HG03520 (cell line): Measurements from ENCODE around the gene AKNA.

Source experiments
- ATAC-seq: cut with Tn5 transposase; IDR thresholded peaks from one replicate; pipeline ENCODE4 v1.9.1; 2021; ENCODE audit warnings: mild to moderate bottlenecking, moderate library complexity; ENCODE audit not compliant: unreplicated experiment

Gene AKNA

DNA sequence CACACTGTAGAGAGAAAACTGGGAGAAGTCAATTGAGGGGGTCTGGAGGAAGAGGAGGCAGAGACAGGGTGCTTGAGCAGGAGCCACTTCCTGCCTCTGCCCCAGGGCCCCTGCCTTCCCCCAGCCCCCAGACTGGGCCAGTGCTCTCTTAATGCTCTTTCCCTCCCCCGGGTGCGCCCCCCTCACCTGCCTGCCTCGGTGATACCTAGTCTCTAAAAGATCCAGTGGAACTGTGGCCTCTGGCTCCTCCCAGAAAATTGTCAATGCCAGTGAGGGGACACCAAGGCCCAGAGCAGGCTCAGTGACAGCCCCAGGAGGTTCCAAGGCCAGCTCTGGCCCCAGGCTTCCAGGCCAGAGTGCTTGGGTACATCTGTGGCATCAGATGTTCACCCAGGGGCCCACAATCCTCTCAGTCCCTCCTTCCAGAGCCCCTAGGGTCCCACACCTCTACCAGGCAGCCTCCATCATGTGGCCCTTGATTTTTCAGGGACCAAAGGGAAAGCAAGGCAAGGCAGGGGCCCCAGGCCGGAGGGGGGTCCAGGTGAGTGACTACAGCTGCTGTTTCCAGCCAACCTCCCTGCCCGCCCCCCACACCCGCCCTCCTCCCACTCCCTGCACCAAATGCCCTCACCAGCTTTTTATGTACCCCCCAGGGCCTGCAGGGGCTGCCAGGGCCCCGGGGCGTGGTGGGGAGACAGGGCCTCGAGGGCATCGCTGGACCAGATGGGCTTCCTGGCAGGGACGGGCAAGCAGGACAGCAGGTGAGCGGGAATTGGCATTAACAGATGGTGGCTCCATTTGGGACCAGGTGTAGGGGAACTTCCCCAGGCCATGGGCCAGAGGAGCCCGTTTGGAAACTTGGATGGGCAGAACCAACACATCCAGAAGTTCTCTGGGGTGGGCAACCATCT, 98.0 kb downstream of the AKNA start:
- ATAC-seq: no peak

DNA sequence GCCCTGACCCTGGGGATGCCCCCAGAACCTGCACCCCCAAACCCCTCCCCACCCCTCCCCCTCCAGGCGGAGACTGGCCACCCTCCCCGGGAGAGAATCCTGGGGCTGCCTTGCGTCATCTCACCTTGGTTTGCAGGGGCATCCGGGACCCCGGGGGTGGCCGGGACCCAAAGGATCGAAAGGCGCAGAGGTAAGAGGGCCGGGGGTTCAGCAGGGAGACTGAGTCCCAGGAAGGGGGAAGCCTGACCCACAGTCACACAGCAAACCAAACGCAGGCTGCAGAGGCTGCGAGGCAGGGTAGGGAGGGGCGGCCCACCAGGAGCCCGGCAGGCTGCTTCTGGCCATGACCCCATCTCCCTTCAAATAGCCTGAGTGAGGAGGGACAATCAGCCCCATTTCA, 98.7 kb downstream of the AKNA start:
- ATAC-seq: no peak

DNA sequence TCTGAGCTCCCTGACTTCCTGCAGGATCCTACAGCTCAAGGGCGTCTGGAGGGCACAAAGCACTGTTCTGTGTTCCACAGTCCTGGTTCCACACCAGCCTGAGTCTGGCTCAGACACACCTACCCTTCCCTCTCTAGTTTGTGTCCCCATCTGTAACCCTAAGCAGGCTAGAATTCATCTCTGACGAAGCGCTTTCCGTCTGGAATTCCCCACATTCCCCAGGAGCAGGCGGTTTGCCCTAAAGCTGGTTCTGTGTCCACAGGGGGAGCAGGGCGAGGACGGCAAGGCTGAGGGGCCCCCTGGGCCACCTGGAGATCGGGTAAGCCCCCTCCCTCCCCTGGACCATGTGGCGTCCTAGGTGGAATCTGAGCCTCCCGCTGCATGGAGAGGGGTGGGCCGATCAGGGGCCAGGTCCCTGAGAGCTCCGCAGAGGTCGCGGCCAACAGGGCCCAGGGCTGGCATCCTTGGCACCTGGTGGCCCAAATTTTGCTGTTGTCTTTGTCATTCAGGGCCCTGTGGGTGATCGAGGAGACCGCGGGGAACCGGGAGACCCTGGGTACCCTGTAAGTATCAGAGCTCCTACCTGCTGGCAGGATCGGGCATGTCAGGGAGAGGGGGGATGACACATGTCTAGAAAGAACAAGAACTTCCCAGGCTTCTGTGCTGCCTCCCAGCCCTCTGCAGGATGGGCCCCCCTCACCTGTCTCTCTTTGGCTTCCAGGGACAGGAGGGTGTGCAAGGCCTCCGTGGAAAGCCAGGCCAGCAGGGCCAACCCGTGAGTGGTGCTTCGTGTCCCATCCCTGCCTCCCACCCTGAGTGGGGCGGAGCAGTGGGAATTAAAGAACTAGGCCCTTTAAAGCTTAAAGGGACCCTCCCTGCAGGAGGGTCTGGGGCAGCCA, 99.3 kb downstream of the AKNA start:
- no peak for ATAC-seq

DNA sequence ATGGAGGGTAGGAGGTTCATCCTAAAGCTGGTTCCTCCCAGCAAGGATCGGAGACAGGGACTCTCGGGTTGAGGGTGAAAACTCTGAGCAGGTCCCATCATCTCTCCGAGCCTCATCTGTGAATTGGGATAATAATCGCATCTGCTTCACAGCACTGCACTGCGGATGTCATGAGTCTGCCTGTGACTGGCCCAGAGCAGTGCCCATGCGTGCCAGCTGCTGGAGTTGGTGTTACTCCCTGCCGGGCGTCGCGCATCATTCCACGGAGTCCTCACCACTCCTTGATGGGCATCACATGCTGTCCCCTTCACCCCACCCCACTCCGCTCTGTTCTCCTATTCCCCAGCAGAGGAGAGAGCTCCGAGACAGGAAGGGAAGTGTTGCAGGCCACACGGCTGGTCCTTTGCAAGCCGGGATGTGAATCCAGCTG, 100.0 kb downstream of the AKNA start:
- ATAC-seq: no peak

DNA sequence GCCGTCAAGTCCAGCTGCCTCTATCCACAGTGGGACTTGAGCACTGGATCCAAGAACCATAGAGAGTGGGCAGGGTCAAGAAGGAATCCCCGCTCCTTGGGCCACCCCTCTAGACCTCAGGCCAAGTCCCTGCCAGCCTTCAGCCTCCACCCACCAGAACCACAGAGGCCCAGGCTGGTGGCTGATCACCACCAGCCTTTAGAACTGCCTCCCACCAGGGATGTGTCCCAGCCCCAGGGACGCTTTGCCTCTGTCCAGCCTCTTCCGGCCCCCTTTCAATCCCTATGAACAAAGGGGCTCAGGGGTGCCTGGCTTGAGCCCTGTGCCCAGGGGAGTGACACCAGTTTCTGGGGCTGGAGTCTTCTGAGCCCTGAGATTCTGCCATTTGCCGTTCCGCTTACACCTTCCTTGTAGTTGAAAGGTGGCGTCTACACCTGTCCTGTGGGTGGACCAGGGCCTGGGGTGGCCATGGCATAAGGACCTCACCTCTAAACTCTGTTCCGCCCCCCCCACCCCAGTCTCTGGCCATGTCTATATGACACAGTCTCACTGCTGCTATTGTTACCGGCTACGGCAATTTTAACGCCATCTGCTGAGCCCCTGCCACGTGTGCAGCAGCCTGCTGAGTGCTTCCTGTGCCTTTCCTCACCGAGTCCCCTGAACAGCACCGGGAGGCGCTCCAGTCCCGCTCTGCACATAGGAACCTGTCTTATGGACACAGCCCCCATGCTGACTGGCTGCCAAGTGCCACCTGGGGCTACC, 100.6 kb downstream of the AKNA start:
- ATAC-seq: no peak

DNA sequence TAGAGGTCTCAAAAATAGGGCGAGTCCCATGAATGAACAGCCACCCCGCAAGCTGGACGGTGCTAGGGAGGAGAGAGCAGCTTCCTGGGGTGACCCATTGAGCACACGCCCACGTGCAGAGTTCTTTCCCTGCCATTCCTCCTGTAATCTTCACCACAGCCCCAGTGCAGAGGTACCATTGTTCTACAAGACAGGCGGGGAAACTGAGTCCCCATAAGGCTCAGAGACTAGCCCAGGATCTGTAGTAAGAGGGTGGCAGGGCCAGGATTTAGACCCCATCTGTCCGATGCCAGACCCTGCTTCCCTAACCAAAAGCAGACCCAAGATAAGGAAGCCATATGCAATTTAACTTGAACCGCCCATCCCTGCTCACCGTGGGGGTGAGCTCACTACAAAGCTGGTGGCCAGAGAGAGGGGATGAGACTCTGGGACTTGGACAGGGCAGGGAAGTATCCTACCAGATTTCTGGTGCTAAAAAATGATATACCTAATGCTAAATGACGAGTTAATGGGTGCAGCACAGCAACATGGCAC, 101.6 kb downstream of the AKNA start:
- no peak for ATAC-seq

DNA sequence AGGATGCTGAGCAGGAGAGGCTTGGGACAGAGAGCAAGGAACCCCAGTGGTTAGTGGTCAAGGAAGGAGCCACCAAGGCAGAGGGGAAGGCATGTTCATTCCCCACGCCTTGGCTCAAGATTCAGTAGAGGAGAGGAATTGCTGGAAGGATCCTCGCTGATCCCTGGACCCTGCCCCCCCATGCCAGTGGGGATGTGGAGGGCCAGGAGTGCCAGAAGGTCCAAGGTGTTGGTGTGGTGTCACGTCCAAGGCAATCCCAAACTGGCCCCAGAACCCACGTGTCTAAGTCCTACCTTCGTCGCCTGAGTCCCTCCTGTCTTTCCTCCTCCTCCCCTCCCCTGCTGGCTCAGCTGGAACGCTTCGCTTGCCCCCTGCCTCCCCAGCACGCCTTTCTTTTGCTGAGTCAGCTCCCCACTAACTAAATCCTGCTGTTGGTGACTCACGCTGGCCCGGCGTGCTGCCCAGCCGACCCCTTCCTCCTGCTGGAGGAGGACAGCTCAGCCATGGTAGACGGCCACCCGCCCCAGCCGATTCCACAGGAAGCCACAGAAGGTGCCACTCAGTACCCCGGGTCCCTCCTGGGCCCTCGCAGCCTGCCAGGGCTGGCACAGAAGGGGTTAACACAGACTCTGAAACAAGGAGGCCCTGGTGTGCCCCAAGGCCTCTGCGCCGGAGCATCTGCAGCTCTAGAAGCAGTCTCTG, 102.5 kb downstream of the AKNA start:
- ATAC-seq: no peak

DNA sequence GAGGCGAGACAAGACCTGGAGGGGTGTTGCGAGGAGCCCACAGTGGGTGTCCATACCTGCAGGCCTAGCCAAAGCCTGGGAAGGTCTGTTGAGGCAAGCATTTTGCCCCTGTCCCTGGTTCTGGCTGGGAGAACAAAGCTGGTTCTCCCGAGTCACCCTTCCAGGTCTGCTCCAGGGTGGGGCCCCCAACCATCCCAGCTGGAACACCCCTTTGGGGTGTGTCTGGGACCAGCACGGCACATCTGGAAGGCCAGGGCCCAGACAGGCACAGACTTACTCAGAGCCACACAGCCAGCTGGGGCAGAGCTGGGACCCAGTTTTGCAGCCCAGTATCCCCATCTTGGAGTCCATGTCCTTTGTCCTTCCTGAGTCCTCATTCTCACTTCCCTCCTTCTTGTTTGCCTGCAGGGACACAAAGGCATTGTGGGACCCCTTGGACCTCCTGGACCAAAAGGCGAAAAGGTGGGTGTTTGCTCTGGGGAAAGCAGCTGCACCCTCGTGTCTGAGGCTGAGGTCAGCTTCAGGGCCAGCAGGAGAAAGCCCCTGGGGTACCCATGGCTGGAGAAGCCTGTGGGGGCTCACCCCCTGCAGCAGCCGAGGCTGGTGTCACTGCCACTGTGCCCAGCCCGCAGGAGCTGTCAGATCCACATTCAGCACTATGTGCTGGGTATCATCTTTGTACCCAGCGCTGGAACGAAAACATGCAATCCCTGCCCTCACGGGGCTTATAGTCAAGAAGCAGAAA, 103.3 kb downstream of the AKNA start:
- no peak for ATAC-seq
